Testis (tissue), 2 donors: Measurements from ENCODE around the gene MACROH2A1.

Experiments
- POLR2A ChIP-seq: fragments of 450-650 bp; IDR thresholded peaks from one replicate; pipeline ENCODE4 v1.6.1; 2017; ENCODE audit warnings: antibody characterized with exemption, mild to moderate bottlenecking, moderate library complexity
- TF ChIP-seq, protein P1 (sequence below), 3 experiments: fragments of 450-650 bp in 2 of 3; fragments of 200-600 bp in 1 of 3; sonication (generic) in 1 of 3; IDR thresholded peaks; one replicate each; pipeline ENCODE4 v1.5.1; 2016 to 2019; ENCODE audit warnings: antibody characterized with exemption in 3 of 3, mild to moderate bottlenecking in 2 of 3, moderate library complexity in 1 of 3

DNA sequence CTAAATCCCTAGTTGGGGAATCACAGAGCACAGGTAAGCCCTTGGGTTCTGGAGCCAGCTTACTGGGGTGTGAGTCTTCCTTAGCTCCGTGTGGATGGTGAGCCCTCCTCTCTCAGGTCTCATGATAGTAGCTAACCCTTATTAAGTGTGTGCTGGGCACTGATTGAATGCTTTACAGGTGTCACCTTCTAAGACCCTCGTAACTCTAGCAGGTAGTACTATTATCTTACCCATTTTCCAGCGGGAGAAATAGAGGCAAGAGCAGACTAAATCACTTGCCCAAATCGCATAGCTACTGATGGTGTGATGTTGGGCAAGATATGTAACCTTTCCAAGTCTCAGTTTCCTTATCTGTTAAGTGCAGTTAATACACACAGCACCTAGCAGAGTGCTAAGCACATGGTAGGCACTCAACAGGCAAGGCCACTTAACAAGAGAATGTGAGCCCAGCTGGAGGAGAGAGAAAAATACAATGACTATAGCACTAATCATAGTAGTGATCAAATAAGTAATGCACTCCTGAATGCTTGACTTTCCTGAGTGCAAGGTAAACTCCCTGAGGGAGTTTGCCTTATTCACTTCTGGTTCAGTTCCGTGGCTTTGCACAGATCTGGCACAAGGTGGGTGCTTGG is 48.4 kb upstream of the MACROH2A1 start, which contains the start of gene DCANP1:
- TF ChIP-seq, protein P1, sequence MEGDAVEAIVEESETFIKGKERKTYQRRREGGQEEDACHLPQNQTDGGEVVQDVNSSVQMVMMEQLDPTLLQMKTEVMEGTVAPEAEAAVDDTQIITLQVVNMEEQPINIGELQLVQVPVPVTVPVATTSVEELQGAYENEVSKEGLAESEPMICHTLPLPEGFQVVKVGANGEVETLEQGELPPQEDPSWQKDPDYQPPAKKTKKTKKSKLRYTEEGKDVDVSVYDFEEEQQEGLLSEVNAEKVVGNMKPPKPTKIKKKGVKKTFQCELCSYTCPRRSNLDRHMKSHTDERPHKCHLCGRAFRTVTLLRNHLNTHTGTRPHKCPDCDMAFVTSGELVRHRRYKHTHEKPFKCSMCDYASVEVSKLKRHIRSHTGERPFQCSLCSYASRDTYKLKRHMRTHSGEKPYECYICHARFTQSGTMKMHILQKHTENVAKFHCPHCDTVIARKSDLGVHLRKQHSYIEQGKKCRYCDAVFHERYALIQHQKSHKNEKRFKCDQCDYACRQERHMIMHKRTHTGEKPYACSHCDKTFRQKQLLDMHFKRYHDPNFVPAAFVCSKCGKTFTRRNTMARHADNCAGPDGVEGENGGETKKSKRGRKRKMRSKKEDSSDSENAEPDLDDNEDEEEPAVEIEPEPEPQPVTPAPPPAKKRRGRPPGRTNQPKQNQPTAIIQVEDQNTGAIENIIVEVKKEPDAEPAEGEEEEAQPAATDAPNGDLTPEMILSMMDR (IDR thresholded peaks at IDR 0.05): no peak
- no peak for TF ChIP-seq POLR2A
